PC-3 (cell line): Measurements from ENCODE around the gene SIPA1L2. TPM values are rescaled to one million over a fixed set of nuclear protein-coding genes. Genes with fewer than 3 reads are reported as not detected.

Experiments used
- ATAC-seq: fragments of 200-7000 bp; cut with Tn5 transposase; 2 replicates; pipeline ENCODE4 v1.9.1; 2020; ENCODE audit warnings: mild to moderate bottlenecking, moderate library complexity
- BruUV-seq: library from RNA; stranded (reverse); fragments of 400-500 nt; replicated peaks from 2 replicates; lab custom pipeline; 2021; lab: Mats Ljungman, UMichigan
- CTCF ChIA-PET: fragments of 300-600 bp; sonication (Branson Sonifier 250); formaldehyde crosslinking; loops from one replicate; lab custom pipeline; 2022; ENCODE audit warnings: antibody characterized with exemption; lab: Charles Lee
- POLR2A ChIA-PET: fragments of 300-600 bp; sonication (Branson Sonifier 250); formaldehyde crosslinking; loops from one replicate; lab custom pipeline; 2022; ENCODE audit warnings: antibody characterized with exemption; ENCODE audit not compliant: unreplicated experiment; lab: Charles Lee
- DNase-seq: peaks from one replicate; pipeline ENCODE4 v3.0.0-alpha.2; 2015
- H2AFZ ChIP-seq: fragments of 300-600 bp; sonication (generic); 2 replicates; pipeline ENCODE4 v1.6.0; 2016; ENCODE audit warnings: antibody characterized with exemption, low read length
- H3F3A ChIP-seq: fragments of 300-600 bp; sonication (generic); one replicate; pipeline ENCODE4 v1.6.0; 2017; ENCODE audit warnings: antibody characterized with exemption, low read length, control low read depth, mild to moderate bottlenecking; ENCODE audit not compliant: unreplicated experiment
- H3K27ac ChIP-seq: fragments of 300-600 bp; sonication (generic); 2 replicates; pipeline ENCODE4 v1.5.1; 2016; ENCODE audit warnings: mild to moderate bottlenecking, low read length
- H3K27me3 ChIP-seq: fragments of 300-600 bp; sonication (generic); 2 replicates; pipeline ENCODE4 v1.6.1; 2016; ENCODE audit warnings: low read length, mixed read lengths
- H3K36me3 ChIP-seq: fragments of 300-600 bp; sonication (generic); 2 replicates; pipeline ENCODE4 v1.6.1; 2016; ENCODE audit warnings: low read depth, mixed run types, low read length, mixed read lengths
- H3K4me1 ChIP-seq: fragments of 300-600 bp; sonication (generic); 2 replicates; pipeline ENCODE4 v1.5.1; 2016; ENCODE audit warnings: low read length; ENCODE audit not compliant: insufficient read depth
- H3K4me2 ChIP-seq: fragments of 300-600 bp; sonication (generic); 2 replicates; pipeline ENCODE4 v1.6.0; 2016; ENCODE audit warnings: low read length
- H3K4me3 ChIP-seq: fragments of 300-600 bp; sonication (generic); 2 replicates; pipeline ENCODE4 v1.5.1; 2016; ENCODE audit warnings: mild to moderate bottlenecking, low read length, mixed read lengths
- H3K79me2 ChIP-seq: fragments of 300-600 bp; sonication (generic); 2 replicates; pipeline ENCODE4 v1.6.1; 2017; ENCODE audit warnings: low read length, mixed read lengths
- H3K9ac ChIP-seq: fragments of 300-600 bp; sonication (generic); 2 replicates; pipeline ENCODE4 v1.6.0; 2016; ENCODE audit warnings: mild to moderate bottlenecking, low read length
- H3K9me2 ChIP-seq: fragments of 300-600 bp; sonication (generic); replicated peaks from 2 replicates; pipeline ENCODE4 v1.6.1; 2016; ENCODE audit warnings: mixed run types, low read length, mixed read lengths
- H3K9me3 ChIP-seq: fragments of 300-600 bp; sonication (generic); 2 replicates; pipeline ENCODE4 v1.6.1; 2016; ENCODE audit warnings: low read length, mixed read lengths
- H4K20me1 ChIP-seq: fragments of 300-600 bp; sonication (generic); 2 replicates; pipeline ENCODE4 v1.6.1; 2016; ENCODE audit warnings: low read length, mixed read lengths
- EZH2 ChIP-seq: fragments of 300-600 bp; sonication (generic); IDR thresholded peaks from one replicate; pipeline ENCODE4 v1.6.1; 2017; ENCODE audit warnings: antibody characterized with exemption, mild to moderate bottlenecking, low read length; ENCODE audit not compliant: unreplicated experiment
- EZH2phosphoT487 ChIP-seq: fragments of 300-600 bp; sonication (generic); IDR thresholded peaks from 2 replicates; pipeline ENCODE4 v1.6.1; 2018; ENCODE audit warnings: mild to moderate bottlenecking, antibody characterized with exemption, low read length, borderline replicate concordance
- intact Hi-C: fragments of 100-400 bp; cut with micrococcal nuclease; formaldehyde crosslinking; loops from 2 replicates; pipeline ENCODE4 v1.9.0; 2023
- total RNA-seq: library from RNA; depleted of rRNA; stranded (reverse); fragments of >200 nt; gene quantifications from 2 replicates; pipeline ENCODE4 v1.2.3, GENCODE V29; 2014
- TF ChIP-seq, protein P1 (sequence below): fragments of 300-600 bp; sonication (generic); conservative IDR thresholded peaks from 2 replicates; pipeline ENCODE4 v1.5.1; 2017; ENCODE audit warnings: antibody characterized with exemption, low read depth, mild to moderate bottlenecking, low read length

SIPA1L2 gene
- total RNA-seq, 1 experiment from 2014 or later: 9.8 TPM

DNA sequence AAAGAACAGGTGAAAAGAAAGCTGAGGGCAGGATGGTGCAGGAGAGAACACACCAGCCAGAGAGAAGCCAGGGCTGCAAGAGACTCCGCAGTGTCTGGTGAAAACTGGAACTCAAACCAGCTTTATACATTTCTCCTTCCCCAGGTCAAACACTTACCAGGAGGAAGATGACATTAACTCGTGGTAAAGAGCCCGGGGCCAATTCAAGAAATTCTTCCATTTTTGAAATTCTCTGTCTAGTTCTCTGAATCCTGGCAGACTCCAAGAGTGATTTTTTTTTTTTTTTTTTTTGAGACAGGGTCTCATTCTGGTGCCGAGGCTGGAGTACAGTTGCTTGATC, 25.8 kb upstream of the SIPA1L2 start:
- H3K9ac ChIP-seq: no peak overlapping the region
- no peaks in the 10 kb centered on the region for H3K27me3 ChIP-seq
- POLR2A ChIA-PET: no interaction called here
- H3K4me3 ChIP-seq: no peak overlapping the region
- no TSS peak for BruUV-seq
- ATAC-seq (no peak), DNase-seq (no peak)
- no peaks in the 10 kb centered on the region for H3K9me3 ChIP-seq
- CTCF ChIA-PET: interaction anchor here (0.6 kb wide), 1 partner anchor 120 kb away, joined by 3 read pairs; no protein-coding TSS in a partner anchor
- no peak overlapping the region for H2AFZ ChIP-seq
- H3F3A ChIP-seq: no peaks in the 10 kb centered on the region
- no peaks in the 10 kb centered on the region for H4K20me1 ChIP-seq
- intact Hi-C loops: no loop called here
- peak overlapping the region; percentile 7; the same call in 1 of the 2 replicates for H3K27ac ChIP-seq
- H3K4me2 ChIP-seq: peak overlapping the region; percentile 9
- TF ChIP-seq EZH2 (no peak), EZH2phosphoT487 (no peak)
- TF ChIP-seq, protein P1, sequence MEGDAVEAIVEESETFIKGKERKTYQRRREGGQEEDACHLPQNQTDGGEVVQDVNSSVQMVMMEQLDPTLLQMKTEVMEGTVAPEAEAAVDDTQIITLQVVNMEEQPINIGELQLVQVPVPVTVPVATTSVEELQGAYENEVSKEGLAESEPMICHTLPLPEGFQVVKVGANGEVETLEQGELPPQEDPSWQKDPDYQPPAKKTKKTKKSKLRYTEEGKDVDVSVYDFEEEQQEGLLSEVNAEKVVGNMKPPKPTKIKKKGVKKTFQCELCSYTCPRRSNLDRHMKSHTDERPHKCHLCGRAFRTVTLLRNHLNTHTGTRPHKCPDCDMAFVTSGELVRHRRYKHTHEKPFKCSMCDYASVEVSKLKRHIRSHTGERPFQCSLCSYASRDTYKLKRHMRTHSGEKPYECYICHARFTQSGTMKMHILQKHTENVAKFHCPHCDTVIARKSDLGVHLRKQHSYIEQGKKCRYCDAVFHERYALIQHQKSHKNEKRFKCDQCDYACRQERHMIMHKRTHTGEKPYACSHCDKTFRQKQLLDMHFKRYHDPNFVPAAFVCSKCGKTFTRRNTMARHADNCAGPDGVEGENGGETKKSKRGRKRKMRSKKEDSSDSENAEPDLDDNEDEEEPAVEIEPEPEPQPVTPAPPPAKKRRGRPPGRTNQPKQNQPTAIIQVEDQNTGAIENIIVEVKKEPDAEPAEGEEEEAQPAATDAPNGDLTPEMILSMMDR: no peak
- H3K36me3 ChIP-seq: no peaks in the 10 kb centered on the region
- peaks cover 21% of the 10 kb centered on the region for H3K4me1 ChIP-seq
- no peaks in the 10 kb centered on the region for H3K9me2 ChIP-seq
- H3K79me2 ChIP-seq: no peaks in the 10 kb centered on the region

DNA sequence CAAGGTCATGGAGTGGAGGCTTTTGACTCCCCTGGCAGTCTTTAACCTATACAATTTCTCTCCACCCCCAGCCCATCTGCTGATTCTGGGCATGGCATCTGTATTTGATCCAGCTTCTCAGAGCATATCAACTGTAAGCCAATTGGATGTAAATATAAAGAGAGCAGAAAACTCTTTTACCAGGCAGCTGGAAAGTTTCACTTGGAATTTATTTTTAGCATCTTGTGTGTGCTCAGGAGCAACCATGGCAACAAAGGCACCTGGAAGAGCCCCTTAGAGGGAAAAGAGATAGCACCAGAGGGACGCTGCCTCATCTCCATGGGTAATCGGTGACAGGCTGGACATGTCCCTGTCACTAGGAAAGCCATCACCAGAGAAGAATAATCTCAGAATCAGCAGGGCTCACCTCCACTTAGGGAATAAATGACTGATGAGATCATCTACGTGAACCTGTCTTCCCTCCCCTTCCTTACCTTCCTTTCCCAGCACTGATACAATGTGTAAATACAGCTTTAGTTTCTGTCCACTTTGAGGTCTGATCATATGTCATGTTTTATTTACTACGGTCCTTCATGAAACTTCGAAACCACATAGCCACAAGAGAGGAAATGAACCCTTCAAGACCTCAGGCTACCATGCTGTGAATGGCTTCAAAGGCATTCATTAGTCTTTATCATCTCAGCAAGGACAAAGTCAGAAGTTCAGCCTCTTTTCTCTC, 25.3 kb upstream of the SIPA1L2 start:
- H3K9me2 ChIP-seq: no peaks in the 10 kb centered on the region
- peaks cover 22% of the 10 kb centered on the region for H3K4me1 ChIP-seq
- no peaks in the 10 kb centered on the region for H3K36me3 ChIP-seq
- TF ChIP-seq EZH2: no peak
- TF ChIP-seq, protein P1: no peak
- no peak for TF ChIP-seq EZH2phosphoT487
- no peaks in the 10 kb centered on the region for H3K9me3 ChIP-seq
- POLR2A ChIA-PET: no interaction called here
- H3F3A ChIP-seq: no peaks in the 10 kb centered on the region
- BruUV-seq: no TSS peak
- no peaks in the 10 kb centered on the region for H3K79me2 ChIP-seq
- CTCF ChIA-PET: interaction anchor here (0.6 kb wide), 1 partner anchor 120 kb away, joined by 3 read pairs; no protein-coding TSS in a partner anchor
- no peaks in the 10 kb centered on the region for H4K20me1 ChIP-seq
- intact Hi-C loops: no loop called here
- no peaks in the 10 kb centered on the region for H3K27me3 ChIP-seq
- no peak overlapping the region for H3K4me3 ChIP-seq
- DNase-seq (peak; percentile 81), ATAC-seq (peak; percentile 49)
- no peak overlapping the region for H2AFZ ChIP-seq
- no peak overlapping the region for H3K9ac ChIP-seq
- peak overlapping the region; percentile 15; the same call in 1 of the 2 replicates for H3K27ac ChIP-seq
- H3K4me2 ChIP-seq: peak overlapping the region; percentile 9

DNA sequence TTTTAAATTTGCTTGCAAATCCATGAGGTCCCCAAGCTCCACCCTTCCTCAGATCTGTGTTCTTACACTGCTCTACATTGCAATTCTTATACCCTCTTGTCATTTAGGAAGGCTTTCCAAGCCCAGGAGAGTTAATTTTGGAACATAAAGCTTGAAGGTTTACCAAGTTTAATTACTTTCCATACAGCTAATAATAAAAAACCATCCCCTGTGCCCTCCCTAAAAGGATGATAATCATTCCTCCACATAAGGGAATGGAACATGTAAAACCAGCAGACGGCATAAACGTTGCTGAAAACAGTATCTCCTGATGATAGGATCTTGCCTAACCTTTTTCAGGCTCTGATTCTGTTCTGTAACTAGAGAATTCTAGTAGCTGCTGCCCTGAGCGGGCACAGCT, 23.9 kb upstream of the SIPA1L2 start:
- BruUV-seq: no TSS peak
- Histone ChIP-seq H4K20me1 (no peaks in the 10 kb centered on the region), H3K9ac (no peak overlapping the region), H3K4me1 (peaks cover 22% of the 10 kb centered on the region), H3K27ac (no peak overlapping the region), H2AFZ (no peak overlapping the region), H3K79me2 (no peaks in the 10 kb centered on the region), H3K9me2 (no peaks in the 10 kb centered on the region), H3K36me3 (no peaks in the 10 kb centered on the region), H3F3A (no peaks in the 10 kb centered on the region), H3K4me3 (no peak overlapping the region), H3K27me3 (no peaks in the 10 kb centered on the region), H3K9me3 (no peaks in the 10 kb centered on the region), H3K4me2 (no peak overlapping the region)
- DNase-seq (no peak), ATAC-seq (no peak)
- no peak for TF ChIP-seq EZH2phosphoT487
- TF ChIP-seq EZH2: no peak
- TF ChIP-seq, protein P1: no peak
- intact Hi-C loops: no loop called here
- POLR2A ChIA-PET: no interaction called here
- CTCF ChIA-PET: no interaction called here
